ENCODE results near the gene SYT6.

SYT6 gene

DNA sequence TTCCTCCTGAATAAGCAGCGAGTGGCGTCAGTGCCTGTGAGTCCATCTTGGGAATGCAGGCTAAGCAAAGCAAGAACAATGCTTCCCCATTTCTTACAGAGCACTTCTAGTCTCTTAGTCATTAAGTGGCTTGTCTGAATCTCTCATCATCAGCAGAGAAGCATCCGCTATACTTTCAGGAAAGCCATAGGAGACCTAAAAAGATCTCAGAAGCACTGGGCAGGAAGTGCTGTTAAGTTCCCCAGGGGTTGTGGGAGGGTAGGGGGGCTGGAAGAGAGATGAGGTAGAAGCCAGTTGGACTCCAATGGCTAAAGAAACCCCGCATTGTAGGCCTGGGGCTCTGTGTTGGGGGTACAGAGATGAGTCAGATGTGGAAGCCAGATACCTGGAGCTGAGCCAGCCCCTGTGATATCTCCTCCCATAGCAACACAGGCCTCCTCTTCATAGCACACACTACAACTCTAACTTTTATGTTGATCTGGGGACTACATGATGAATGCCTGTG, 44.9 kb downstream of the SYT6 start:
- H3K27ac ChIP-seq: no peak overlapping the region
- no peak for TF ChIP-seq CTCF (conservative IDR thresholded peaks at IDR 0.05)
- TF ChIP-seq ZFX (IDR thresholded peaks at IDR 0.05): no peak

GRCh38 chr1:114107474-114108435, 45.9 kb downstream of the SYT6 start:
- TF ChIP-seq ZFX (IDR thresholded peaks at IDR 0.05): no peak
- TF ChIP-seq CTCF (conservative IDR thresholded peaks at IDR 0.05): no peak
- no peak overlapping the region for H3K27ac ChIP-seq

DNA sequence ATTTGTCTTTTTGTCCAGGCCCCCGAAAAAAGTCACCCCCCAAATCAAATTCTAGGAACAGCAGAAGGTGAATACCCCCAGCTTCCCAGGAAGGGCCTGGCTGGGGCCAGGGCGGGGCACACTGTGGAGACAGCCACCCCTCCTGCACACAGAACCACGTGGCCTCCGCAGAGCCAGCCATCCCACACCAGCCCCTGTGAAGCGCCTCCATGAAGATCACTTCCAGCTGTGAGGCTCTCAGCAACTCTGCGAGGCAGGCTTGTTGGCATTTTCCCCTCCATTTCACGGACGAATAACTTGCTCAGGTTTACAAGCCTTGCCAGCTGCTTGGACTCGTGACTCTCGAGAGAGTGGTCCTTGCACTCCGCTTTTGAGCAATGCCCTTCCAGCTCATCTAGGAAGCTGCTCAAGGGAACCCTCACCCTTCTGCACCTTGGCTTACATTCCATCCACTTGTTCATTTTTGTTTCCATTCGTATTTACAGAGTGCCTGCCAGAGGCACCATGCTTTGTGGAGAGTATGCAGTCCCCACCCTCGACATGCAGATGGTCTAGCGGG, 48.2 kb downstream of the SYT6 start:
- H3K27ac ChIP-seq: no peak overlapping the region
- no peak for TF ChIP-seq CTCF (conservative IDR thresholded peaks at IDR 0.05)
- no peak for TF ChIP-seq ZFX (IDR thresholded peaks at IDR 0.05)

GRCh38 chr1:114104949-114105348, 48.7 kb downstream of the SYT6 start:
- no peak overlapping the region for H3K27ac ChIP-seq
- TF ChIP-seq ZFX (IDR thresholded peaks at IDR 0.05) (no peak), CTCF (conservative IDR thresholded peaks at IDR 0.05) (no peak)

DNA sequence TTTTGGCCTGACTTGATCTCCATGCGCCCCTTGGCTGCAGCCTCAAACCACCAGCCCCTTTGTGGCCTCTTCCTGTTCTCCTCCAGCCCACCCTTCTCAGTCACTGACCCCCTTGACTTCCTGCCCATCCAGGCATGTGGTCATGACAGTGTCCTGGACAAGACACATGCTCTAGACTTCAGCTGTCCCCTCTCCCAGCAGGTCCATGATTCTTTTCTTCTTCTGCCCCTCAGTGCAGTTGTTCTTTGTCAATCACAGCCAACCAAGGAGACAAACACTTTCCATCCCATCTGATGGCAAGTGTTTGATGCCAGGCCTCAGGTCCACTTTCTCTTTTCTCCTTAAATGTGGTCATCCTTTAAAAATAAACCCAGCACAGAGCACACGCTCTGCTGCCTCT, 49.7 kb downstream of the SYT6 start:
- H3K27ac ChIP-seq: no peak overlapping the region
- TF ChIP-seq ZFX (IDR thresholded peaks at IDR 0.05) (no peak), CTCF (conservative IDR thresholded peaks at IDR 0.05) (no peak)

- TF ChIP-seq ZFX (IDR thresholded peaks at IDR 0.05) (no peak), CTCF (conservative IDR thresholded peaks at IDR 0.05) (no peak)
- H3K27ac ChIP-seq: no peak overlapping the region
These were observed 51.5 kb downstream of the SYT6 start for GRCh38 chr1:114102136-114102535.

DNA sequence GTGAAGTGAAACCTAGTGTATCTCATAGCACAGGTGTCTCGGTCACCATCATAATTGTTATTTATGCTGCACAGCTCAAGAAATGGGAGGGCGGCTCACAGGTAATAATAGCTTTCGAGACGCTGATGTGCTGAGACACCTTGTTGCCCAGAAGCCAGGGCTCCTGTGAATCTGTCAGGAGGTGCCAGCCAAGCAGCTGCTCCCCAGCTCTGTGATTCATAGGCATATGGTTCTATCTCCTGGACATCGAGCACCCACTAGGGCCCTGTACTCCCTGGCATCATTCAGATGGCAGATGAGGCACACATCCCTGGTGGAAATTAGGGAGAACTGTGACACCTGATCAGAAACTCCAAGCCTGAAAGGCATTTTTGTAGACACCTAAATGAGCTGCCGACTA, 53.5 kb downstream of the SYT6 start:
- no peak overlapping the region for H3K27ac ChIP-seq
- TF ChIP-seq CTCF (conservative IDR thresholded peaks at IDR 0.05): no peak
- no peak for TF ChIP-seq ZFX (IDR thresholded peaks at IDR 0.05)
